Measurements from ENCODE around the gene TTBK2.
"Not testable (repeated sequence)": the region's sequence is repeated elsewhere in the genome, so short reads cannot be mapped to it uniquely, and the experiment has no call there.

Gene TTBK2

DNA sequence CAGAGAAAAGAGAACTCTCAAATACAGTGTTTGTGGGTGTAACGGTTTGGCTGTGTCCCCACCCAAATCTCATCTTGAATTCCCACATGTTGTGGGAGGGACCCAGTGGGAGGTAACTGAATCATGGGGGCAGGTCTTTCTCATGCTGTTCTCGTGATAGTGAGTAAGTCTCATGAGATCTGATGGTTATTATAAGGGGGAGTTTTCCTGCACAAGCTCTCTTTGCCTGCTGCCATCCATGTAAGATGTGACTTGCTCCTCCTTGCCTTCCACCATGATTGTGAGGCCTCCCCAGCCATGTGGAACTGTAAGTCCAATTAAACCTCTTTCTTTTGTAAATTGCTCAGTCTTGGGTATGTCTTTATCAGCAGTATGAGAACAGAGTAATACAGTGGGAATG, 158.8 kb downstream of the TTBK2 start:
- not testable (repeated sequence) for DNase-seq (ENCODE audit: low read depth)

DNA sequence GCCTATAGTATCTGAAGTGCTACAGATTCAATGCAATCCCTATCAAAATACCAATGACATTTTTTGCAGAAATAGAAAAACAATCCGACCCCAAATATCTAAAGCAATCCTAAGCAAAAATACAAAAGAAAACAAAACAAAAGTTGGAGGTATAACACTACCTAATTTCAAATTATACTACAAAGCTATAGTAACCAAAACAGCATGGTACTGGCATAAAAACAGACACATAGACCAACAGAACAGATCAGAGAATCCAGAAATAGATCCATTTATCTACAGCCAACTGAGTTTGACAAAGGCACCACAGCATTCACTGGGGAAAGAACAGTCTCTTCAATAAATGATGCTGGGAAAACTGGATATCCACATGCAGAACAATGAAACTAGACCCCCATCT, 159.8 kb downstream of the TTBK2 start:
- DNase-seq (ENCODE audit: low read depth), result no peak

DNA sequence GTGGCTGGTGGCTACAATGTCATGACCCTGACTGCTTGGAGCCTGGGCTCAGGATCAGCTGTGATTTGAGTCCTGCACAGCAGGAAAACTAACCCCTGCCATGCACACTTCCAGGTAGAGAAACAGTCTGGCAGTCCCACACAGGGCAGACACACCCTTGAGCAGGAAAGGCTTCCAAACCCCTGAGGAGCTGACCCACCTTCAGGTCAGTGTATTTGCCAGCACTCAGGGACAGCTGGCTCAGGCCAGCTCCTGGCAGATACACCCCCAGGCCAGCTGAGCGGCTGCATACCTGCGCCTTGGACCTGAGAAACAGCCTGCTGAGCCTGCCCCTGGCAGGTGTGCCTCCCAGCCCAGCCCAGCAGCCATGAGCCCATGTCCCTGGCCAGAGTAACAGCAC, 161.5 kb downstream of the TTBK2 start:
- no peak for DNase-seq (ENCODE audit: low read depth)

DNA sequence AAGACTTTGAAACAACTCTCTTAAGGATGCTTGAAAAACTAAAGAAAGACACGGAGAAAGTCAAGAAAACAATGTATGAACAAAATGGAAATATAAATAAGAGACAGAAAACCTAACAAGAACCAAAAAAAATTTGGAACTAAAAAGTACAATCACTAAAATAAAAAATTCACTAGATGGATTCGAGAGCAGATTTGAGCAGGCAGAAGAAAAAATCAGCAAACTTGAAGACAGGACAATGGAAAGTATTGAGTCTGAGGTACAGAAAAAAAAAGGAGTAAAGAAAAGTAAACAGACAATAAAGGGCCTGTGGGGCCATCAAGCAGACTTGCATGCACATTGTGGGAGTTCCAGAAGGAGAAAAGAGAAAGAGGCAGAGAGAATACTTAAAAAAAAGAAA, 170.3 kb downstream of the TTBK2 start:
- DNase-seq (ENCODE audit: low read depth), result no peak

DNA sequence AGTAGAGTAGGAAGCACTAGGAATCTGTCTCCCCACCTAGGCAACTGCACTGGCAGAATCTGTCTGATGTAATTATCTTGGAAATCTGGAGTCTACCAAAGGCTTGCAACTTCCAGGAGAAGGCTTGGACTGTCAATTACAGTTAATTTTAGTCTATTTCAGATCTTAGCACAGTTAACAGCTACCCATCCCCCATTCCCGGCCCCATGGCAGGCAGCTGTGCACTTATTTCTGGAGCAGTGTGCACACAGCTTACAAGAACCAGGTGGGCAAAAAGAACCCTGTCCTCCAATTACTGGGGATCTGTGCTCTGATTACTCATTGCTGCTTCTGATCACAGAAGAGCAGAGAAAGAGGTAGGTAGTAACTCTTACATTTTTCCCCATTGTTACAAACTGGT, 171.3 kb downstream of the TTBK2 start:
- DNase-seq (ENCODE audit: low read depth), result no peak

DNA sequence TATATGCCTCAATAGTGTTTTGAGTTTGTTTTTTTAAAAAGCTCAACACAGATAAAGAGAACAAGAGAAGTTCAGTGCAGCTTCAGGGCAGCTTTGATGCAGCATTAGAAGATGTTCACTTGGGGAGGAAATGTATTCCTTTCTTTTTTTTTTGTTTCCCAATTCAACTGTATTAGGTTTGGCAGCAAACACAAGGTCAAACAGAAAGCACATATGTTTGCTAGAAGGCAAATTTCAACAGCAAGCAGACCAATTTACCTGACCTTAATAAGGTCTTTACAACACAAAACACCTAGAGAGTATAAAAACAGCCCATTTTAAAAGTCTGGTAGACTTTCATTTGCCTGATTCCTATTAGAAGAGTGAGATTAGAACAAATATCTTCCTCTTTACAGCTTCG, 176.4 kb downstream of the TTBK2 start:
- DNase-seq (ENCODE audit: low read depth), result no peak

DNA sequence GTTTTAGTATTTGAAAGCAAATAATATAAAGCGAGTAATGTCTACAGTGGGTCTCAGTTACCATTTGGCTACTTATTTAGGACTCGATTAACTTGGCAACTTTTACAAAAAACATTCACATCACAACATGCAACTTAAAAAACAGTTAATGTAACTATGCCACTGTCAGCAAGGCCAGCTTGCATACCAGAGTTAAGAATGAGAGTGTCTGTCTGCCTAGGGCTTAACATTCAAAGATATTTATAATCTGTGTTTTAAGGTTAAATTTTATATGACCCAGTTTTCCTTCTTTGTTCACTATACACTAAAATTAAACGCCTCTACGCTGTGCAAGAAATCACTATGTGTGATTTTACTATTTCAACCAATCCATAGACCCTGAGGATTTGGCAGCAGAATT, 178.4 kb downstream of the TTBK2 start:
- DNase-seq (ENCODE audit: low read depth), result no peak

DNA sequence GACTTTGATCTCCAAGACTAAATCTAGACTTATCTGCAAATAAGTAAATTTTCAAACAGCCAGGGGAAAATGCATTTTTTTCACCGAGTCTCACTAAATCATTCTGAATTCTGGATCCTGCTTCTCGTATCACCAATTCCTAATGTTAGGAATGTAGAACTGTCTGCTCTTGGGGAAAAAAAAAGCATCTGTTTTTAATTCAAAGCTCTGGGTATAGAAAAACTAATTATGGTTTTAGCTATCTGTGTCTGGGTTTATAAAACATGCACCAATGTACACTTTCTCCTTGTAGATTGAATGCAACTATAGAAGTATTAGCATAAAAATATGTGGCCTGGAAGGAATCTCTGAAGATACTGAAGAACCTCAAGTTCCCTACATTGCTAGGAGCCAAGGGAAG, 178.9 kb downstream of the TTBK2 start:
- no peak for DNase-seq (ENCODE audit: low read depth)

DNA sequence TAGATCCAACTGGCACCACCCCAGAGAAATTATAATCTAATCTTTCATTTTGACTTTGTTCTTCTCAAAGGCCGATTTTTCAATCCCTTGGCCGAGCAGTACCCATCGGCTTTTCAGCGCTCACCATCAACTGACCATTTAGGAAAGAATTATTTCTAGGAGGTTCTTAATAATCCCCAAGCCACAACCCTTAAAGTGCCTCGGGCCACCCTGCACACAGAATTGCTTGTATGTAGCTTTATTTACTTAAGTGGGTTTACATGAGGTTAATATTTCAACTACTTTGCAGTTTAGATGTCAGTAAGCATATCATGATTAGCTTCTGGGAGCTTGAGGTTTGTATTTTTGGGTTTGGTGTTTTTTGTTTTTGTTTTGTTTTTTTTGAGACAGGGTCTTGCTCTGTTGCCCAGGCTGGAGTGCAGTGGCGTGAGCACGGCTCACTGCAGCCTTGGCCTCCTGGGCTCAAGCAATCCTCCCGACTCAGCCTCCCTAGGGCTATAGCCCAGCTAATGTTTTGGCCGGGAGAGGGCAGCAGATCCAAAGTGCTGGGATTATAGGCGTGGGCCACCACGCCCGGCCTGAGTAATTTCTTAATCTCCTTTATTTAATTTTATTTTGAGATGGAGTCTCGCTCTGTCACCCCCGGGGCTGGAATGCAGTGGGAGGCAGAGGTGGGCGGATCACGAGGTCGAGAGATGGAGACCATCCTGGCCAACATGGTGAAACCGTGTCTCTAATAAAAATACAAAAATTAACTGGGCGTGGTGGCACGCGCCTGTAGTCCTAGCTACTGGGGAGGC, 182.8 kb downstream of the TTBK2 start:
- DNase-seq (ENCODE audit: low read depth), result no peak

DNA sequence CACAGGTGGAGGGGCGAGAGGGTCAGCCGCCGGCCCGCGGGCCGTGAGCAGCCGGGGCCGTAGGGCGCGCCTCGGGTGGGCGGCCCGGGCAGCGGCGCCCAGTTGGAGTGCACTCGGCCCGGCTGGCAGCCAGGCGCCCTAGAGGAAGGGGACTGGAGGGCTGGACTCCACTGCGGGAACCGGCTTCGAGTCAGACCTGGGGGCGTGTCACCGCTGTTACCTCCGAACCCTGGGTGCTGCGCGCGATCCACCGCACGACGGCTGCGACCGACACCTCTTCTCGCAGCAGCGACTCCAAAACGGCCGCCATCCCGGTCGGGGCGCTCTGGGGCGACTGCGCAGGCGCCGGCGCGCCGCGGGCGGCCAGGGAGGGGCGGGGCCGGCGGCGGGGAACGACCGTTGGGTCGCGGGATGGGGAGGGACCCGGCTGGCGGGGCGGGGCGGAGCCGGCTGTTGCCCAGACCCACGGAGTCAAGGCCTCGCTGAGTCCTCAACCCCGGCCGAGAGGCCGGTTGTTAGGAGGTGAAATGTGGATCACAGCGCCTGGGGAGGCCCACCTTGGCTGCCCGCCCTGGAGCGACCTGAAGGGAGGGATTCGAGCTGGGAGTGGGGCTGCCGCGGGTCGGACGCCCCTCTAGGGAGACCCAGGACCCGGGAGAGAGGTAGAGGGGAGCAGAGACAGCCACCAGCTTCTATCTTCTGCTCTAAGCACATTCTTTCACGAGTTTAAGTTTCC, 183.6 kb downstream of the TTBK2 start, which contains the start of gene CDAN1:
Gene CDAN1 (minus strand): TSS at position 336 of the 736 bp plus-strand sequence. CDS start 26 bp downstream, at position 310.
- DNase-seq (ENCODE audit: low read depth), result peak; percentile 92

DNA sequence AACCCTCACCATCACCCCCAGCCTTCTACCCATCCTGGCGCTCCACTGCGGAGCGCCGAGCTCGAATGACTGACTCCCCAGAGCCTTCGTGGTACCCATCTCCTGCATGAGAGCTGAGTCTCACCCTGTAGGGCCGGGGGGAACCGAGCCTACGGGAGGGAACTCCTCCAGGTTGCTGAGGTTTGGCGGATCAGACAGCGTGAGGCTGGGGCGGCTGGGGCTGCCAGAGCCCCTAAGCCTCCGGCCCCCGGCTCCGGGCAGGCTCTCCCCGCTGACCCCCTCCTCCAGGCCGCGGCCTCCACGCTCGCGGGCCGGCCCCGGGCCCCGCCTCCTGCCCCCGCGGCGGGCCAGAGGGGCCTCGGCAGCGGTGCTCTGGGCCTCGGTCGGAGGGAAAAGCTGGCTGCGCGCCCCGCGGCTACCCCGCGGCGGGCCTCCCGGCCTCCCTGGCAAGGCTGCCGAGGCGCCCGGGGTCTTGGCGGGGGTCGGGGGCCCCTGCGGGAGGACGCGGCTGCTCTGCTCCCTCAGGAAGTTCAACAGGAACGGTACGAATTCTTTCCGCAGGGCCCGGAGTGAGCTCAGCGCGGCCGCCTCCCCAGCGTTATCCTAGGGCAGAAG, 184.3 kb downstream of the TTBK2 start:
- DNase-seq (ENCODE audit: low read depth), result peak; percentile 2

DNA sequence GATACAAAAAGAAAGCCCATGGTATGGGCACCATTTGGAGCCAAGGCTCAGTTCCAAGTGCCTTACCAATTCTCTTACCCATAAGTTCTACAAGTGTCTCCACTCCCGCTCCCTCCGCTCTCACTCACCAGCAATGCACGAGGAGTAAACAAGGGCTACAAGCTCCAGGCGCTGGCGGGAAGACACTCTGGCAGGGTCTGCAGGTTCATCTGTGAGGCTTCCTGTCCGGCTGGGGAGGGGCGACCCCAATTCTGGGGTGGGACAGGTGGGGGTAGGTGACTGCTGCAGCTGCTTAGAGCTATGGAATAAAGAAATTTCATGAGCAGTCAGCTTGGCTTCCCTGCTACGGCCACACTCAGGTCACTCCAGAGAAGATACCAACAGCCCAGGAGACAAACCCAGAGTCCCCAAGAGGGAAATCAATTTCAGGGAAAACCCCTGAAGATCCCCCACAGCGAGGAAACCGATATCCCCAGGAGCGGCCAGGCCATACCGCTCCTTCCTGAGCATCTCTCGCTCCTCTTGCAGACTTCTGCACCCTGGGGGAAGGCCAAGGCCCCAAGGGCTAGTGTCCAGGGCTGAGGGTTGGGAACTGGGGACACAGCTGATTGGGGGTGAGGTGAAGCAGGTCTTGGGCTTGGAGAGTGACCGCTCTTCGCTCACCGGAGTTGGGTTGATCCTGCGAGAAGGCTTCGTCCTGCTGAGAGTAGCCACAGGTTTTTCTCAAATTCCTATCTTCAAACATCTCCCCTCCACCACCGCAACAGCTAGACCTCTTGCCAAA, 185.0 kb downstream of the TTBK2 start:
- no peak for DNase-seq (ENCODE audit: low read depth)

DNA sequence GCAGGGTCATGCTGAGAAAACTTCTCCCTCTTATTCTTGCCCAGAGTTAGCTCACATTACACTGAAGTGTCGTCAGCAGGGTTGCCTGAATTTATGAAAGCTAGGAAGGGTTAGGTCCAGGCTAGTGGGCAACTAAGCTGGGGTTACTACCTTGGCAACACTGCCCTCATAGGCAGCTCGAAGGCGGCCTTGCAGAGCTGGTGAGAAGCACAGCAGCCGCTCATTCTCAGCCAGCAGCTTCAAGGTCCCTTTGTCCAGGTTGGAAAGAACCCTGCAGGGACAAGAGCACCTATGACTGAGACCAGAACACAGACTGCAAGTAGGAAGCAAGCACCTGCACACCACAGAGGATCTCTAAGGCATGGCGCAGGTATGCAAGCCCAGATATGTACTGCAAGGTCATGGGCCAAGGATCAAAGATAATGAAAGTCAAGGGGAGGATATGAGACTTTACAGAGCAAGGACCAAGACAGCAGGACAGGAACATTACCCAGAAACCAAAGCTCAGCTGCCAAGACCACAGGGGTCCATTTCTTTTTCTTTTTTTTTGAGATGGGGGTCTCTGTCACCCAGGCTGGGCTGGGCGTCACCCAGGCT, 186.4 kb downstream of the TTBK2 start:
- no peak for DNase-seq (ENCODE audit: low read depth)

DNA sequence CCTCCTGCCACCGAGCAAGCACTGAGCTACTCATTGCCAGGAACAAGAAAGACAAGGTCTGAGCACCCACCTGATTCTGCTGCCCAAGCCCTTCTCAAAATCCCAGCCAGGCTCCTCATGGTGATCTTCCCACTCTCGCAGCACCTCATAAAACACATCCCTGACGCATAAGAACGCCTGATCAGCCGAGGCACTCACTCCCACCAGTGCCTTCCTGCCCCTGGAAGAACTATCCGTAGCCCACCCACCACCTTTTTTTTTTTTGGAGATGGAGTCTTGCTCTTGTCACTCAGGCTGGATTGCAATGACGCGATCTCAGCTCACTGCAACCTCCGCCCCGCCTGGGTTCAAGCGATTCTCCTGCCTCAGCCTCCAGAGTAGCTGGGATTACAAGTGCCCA, 187.6 kb downstream of the TTBK2 start:
- no peak for DNase-seq (ENCODE audit: low read depth)

DNA sequence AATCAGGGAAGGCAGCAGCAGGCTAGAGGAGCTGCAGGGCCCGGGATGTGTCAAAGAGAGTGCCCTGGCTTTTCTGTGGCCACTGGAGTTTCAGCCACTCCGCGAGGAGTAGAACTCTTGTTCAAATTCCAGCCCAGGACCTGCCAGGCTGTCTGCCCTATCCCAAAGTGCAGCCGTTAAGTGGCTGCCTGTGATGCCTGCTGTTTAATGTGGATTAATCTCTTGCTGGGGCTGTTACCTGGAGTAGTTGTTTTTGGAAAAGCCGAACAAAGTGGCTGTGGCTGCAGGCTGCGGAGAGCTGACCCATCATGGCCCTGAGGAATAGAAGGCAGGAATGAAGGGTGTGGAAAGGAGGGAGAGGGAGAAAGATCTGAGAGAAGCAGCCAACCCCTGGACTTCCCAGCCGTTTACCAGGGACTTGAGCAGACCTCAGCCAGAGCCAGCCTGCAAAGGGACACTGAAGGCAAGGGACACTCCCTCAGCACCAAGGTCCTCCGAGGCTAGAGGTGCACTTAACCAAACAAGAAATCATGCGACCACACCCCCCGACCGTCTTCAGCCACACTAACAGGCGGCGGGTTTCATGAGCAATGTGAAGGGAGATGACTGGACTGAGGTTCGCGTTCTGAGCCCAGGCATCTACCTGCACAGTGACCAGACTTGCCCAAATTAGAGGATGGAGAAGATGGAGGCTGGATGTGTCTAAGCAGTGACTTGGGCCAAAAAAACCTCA, 188.3 kb downstream of the TTBK2 start:
- DNase-seq (ENCODE audit: low read depth), result no peak

DNA sequence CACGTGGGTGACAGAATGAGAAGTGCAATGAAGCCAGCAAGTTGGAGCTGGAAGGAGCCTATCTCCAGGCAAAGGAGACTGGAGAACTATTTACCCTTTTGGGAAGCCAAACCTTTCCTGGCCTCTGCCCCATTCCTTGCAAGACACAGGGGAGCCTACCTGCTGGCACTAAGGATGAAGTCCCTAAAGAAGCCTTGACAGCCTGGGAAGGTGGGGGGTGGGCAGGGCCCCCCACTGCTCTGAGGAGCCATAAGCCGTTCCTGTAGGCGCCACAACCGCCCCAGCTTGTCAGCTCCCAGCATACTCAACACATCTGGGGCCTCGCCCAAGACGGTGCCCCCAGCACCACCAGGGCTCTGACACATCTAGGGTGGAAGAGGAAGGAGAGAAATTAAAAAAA, 189.1 kb downstream of the TTBK2 start:
- DNase-seq (ENCODE audit: low read depth), result no peak

DNA sequence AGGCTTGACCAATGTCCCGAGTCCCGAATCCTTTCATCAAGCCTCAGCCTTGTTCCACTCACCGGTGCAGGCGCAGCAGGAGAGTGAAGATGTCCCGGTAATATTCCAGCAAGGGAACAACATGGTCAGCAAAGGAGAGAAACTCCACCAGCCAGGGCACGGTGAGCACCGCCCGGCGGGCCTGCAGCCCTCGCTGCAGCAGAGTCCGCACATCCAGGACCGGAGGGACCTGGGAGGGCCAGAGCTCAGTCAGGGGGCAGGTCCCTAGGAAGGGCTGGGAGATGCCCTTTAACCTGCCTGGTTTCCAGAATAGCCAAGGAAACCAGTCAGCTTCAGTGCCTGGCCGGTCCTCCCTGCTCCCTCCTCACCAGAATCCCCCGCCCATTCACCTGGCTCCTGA, 190.0 kb downstream of the TTBK2 start:
- DNase-seq (ENCODE audit: low read depth), result no peak

DNA sequence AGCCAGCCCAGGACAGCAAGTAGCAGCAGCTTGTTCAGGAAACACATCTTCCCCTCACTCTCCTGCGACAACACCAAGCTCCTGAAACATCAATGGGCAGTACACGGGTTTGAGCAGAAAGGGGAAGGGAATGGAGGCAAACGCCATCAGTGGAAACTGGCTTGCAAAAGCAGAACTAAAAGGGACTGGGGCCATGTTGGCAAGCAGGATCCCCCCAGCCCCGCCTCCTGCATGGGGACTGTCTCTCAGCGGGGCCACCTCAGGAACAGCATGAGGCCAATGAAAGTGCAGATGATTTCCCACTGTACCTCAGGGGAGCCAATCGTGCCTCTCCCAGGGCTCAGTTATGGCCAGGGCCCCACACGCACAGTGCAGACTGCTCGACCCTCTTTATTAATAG, 190.4 kb downstream of the TTBK2 start:
- no peak for DNase-seq (ENCODE audit: low read depth)

DNA sequence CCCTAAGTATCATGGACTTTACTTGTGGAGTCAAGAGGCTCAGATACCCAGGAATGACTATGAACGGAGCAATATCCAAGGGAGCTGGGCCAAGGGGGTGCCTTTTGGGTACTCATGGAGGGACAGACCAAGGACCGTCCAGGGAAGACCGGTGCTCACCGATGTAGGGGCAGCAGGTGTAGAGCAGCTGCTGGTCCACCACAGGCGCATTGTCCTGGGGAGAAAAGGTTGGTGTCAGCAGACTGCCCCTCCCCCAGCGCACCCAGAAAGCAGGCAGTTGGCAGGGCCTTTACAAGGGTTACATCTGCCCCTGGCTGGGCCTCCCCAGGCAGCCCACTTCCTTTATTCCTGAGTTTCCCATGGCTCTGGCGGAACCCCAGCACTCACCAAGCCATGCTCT, 191.2 kb downstream of the TTBK2 start:
- DNase-seq (ENCODE audit: low read depth), result no peak

DNA sequence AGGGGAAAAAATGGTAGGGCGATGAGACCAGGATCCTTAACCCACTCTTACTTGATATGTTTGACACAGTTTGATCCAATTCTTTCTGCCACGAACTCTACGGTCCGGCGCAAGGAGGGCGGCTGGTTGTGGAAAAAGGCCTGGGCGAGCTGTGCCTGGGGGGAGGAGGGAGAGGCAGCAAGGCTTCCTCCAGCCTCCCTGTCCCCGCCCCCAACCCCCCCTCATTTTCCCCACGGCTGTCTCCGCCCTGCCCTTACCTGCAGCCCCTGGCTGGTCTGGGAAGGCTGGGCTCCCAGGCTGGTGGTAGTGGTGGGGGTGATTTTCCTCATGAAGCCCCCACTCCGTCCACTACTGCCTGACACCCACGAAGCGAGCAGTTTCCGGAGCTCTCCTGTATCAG, 191.6 kb downstream of the TTBK2 start:
- no peak for DNase-seq (ENCODE audit: low read depth)

DNA sequence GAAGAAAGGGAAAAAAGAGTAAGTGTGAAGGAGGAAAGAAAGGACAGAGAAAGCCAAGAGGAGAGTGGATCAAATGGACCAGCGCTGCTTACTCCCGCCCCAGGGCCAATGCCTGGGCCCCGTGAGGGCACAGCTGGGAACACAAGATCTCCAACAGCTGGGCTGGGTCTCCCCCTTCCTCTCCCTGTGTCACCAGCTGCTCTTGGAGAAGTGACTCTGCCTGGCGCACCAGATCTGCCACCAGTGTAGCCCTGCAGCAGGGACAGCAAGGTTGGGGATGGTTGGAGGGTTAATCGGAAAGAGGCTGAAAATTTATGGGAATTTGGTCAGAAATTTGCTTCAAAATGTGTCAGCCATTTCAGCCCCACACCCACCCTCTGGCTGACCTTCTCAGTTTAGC, 192.0 kb downstream of the TTBK2 start:
- DNase-seq (ENCODE audit: low read depth), result no peak
